ENCODE measurements around the gene COL13A1. TPM values are rescaled to one million over a fixed set of nuclear protein-coding genes. Genes with fewer than 3 reads are reported as not detected.

COL13A1 gene
- total and polyA plus RNA-seq, 4 donors: 0.17 to 0.47 (median 0.18) TPM

DNA sequence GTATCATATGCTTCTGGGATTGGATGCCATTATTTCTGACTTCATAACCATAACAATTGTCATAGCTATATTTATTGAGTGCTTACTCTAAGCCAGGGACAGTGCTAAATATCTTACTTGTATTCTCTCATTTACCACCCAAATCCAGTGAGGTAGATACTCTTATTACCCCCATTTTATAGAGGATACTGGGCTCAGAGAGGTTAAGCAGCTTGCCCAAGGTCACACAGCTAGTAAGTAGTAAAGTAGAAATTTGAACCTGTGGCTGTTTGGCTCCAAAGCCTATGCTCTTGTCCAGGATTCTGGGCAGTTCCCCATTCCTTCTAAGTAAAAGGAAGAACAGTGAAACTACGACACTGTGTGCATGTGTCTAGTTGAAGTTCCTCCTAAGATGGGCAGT lies 56.5 kb downstream of the COL13A1 start:
- Histone ChIP-seq H3K9me3 (ENCODE audit: control insufficient read depth in 4 of 4, low read length in 3 of 4) (no peaks in the 10 kb centered on the region), H3K4me1 (ENCODE audit: control insufficient read depth in 4 of 4, insufficient read depth in 4 of 4, low read length in 3 of 4) (no peaks in the 10 kb centered on the region), H3K4me3 (ENCODE audit: low read depth in 1 of 3, low read length in 3 of 3) (no peak overlapping the region), H3K27ac (ENCODE audit: low read depth in 1 of 2, low read length in 2 of 2) (no peak overlapping the region), H3K27me3 (ENCODE audit: control insufficient read depth in 4 of 4, insufficient read depth in 4 of 4, low read length in 3 of 4) (no peaks in the 10 kb centered on the region), H3K36me3 (ENCODE audit: control insufficient read depth in 4 of 4, insufficient read depth in 3 of 4, low read depth in 1 of 4, low read length in 3 of 4) (no peaks in the 10 kb centered on the region), H3K9ac (ENCODE audit: low read depth in 1 of 2, low read length in 2 of 2) (no peak overlapping the region)
- TF ChIP-seq, protein P1, sequence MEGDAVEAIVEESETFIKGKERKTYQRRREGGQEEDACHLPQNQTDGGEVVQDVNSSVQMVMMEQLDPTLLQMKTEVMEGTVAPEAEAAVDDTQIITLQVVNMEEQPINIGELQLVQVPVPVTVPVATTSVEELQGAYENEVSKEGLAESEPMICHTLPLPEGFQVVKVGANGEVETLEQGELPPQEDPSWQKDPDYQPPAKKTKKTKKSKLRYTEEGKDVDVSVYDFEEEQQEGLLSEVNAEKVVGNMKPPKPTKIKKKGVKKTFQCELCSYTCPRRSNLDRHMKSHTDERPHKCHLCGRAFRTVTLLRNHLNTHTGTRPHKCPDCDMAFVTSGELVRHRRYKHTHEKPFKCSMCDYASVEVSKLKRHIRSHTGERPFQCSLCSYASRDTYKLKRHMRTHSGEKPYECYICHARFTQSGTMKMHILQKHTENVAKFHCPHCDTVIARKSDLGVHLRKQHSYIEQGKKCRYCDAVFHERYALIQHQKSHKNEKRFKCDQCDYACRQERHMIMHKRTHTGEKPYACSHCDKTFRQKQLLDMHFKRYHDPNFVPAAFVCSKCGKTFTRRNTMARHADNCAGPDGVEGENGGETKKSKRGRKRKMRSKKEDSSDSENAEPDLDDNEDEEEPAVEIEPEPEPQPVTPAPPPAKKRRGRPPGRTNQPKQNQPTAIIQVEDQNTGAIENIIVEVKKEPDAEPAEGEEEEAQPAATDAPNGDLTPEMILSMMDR (IDR thresholded peaks at IDR 0.05; ENCODE audit: low read depth, low read length, missing input control): no peak
- no peak for DNase-seq (ENCODE audit: low spot score)
- 81% methylated on average over 1 of the region's 1 CpG for WGBS

GRCh38 chr10:69860271-69860670 lies 58.6 kb downstream of the COL13A1 start:
- no peak for DNase-seq (ENCODE audit: low spot score)
- TF ChIP-seq FOXA1 (IDR thresholded peaks at IDR 0.05): no peak
- no peak for TF ChIP-seq ATF3 (IDR thresholded peaks at IDR 0.05)
- TF ChIP-seq, protein P1 (IDR thresholded peaks at IDR 0.05; ENCODE audit: low read depth, low read length, missing input control): no peak
- no peak for TF ChIP-seq MAX (IDR thresholded peaks at IDR 0.05)
- TF ChIP-seq NR2F2 (IDR thresholded peaks at IDR 0.05): no peak
- no peak for TF ChIP-seq YY1 (IDR thresholded peaks at IDR 0.05)
- TF ChIP-seq TAF1 (conservative IDR thresholded peaks at IDR 0.05): no peak
- TF ChIP-seq ZBTB33 (IDR thresholded peaks at IDR 0.05): no peak
- TF ChIP-seq SP1 (IDR thresholded peaks at IDR 0.05): no peak
- TF ChIP-seq HNF4G (IDR thresholded peaks at IDR 0.05): no peak
- TF ChIP-seq HNF4A (conservative IDR thresholded peaks at IDR 0.05): no peak
- WGBS: 45% methylated on average over 9 of the region's 9 CpGs

More at GRCh38 chr10:69860271-69860670, 58.6 kb downstream of the COL13A1 start:
- Histone ChIP-seq H3K27me3 (ENCODE audit: control insufficient read depth in 4 of 4, insufficient read depth in 4 of 4, low read length in 3 of 4) (no peaks in the 10 kb centered on the region), H3K9me3 (ENCODE audit: control insufficient read depth in 4 of 4, low read length in 3 of 4) (no peaks in the 10 kb centered on the region), H3K27ac (ENCODE audit: low read depth in 1 of 2, low read length in 2 of 2) (no peak overlapping the region), H3K9ac (ENCODE audit: low read depth in 1 of 2, low read length in 2 of 2) (no peak overlapping the region), H3K4me3 (ENCODE audit: low read depth in 1 of 3, low read length in 3 of 3) (no peak overlapping the region), H3K36me3 (ENCODE audit: control insufficient read depth in 4 of 4, insufficient read depth in 3 of 4, low read depth in 1 of 4, low read length in 3 of 4) (no peaks in the 10 kb centered on the region), H3K4me1 (ENCODE audit: control insufficient read depth in 4 of 4, insufficient read depth in 4 of 4, low read length in 3 of 4) (no peaks in the 10 kb centered on the region)
